ENCODE measurements around the gene COPZ1. TPM values are rescaled to one million over a fixed set of nuclear protein-coding genes. Genes with fewer than 3 reads are reported as not detected.
A peak's percentile ranks its signal among the peaks of the same experiment; 100 is the strongest.

COPZ1 gene
- total and polyA plus RNA-seq, 9 of the 15 experiments (the other 6 are each of a cell fraction or from before 2014, with no cell fraction given): 137 to 487 (median 233) TPM

- 0 out of 2 replicates have a peak, but pooled peaks have one; percentile 4 for TF ChIP-seq ZBTB1 (CRISPR knock-in tag; IDR thresholded peaks at IDR 0.05; ENCODE audit: borderline replicate concordance, low read depth)
- peak; percentile 87 for TF ChIP-seq ETV5 (CRISPR knock-in tag; IDR thresholded peaks at IDR 0.05; ENCODE audit: low read depth)
- TF ChIP-seq RCOR1 (IDR thresholded peaks at IDR 0.05; ENCODE audit: borderline replicate concordance in 1 of 2, low read depth in 2 of 2, low read length in 2 of 2): peak in 1 of 2 experiments; percentile 6; a peak in 1 of 4 replicates
- TF ChIP-seq, protein P1, sequence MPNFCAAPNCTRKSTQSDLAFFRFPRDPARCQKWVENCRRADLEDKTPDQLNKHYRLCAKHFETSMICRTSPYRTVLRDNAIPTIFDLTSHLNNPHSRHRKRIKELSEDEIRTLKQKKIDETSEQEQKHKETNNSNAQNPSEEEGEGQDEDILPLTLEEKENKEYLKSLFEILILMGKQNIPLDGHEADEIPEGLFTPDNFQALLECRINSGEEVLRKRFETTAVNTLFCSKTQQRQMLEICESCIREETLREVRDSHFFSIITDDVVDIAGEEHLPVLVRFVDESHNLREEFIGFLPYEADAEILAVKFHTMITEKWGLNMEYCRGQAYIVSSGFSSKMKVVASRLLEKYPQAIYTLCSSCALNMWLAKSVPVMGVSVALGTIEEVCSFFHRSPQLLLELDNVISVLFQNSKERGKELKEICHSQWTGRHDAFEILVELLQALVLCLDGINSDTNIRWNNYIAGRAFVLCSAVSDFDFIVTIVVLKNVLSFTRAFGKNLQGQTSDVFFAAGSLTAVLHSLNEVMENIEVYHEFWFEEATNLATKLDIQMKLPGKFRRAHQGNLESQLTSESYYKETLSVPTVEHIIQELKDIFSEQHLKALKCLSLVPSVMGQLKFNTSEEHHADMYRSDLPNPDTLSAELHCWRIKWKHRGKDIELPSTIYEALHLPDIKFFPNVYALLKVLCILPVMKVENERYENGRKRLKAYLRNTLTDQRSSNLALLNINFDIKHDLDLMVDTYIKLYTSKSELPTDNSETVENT (CRISPR knock-in tag; IDR thresholded peaks at IDR 0.05): peak; percentile 92
- TF ChIP-seq ZNF740 (CRISPR knock-in tag; IDR thresholded peaks at IDR 0.05): peak; percentile 84; the same call in 1 of the 2 replicates
- peak in 1 of 2 experiments; percentile 81; a peak in 1 of 4 replicates for TF ChIP-seq ZNF740 (tag; IDR thresholded peaks at IDR 0.05)
- TF ChIP-seq HDGF (IDR thresholded peaks at IDR 0.05): 0 out of 2 replicates have a peak, but pooled peaks have one; percentile 16
- 0 out of 2 replicates have a peak, but pooled peaks have one; percentile 22 for TF ChIP-seq PTBP1 (IDR thresholded peaks at IDR 0.05; ENCODE audit: low read depth, low read length)
- no peak for TF ChIP-seq ZNF184 (CRISPR knock-in tag; IDR thresholded peaks at IDR 0.05)
- TF ChIP-seq ESRRA (IDR thresholded peaks at IDR 0.05; ENCODE audit: borderline replicate concordance, low read depth): peak; percentile 82; the same call in 1 of the 2 replicates
- no peak for TF ChIP-seq SIN3B (IDR thresholded peaks at IDR 0.05; ENCODE audit: low read depth)
- peak; percentile 52 for TF ChIP-seq HNRNPL (IDR thresholded peaks at IDR 0.05; ENCODE audit: low read depth, low read length)
- peak; percentile 58 for TF ChIP-seq RBBP5 (IDR thresholded peaks at IDR 0.05; ENCODE audit: borderline replicate concordance, insufficient read depth, low read length, poor library complexity, severe bottlenecking)
- no peak for TF ChIP-seq HNRNPUL1 (IDR thresholded peaks at IDR 0.05; ENCODE audit: low read length)
- TF ChIP-seq POLR2AphosphoS5 (IDR thresholded peaks at IDR 0.05; ENCODE audit: control insufficient read depth, insufficient read depth, low read depth, low read length): peak; percentile 67; the same call in 1 of the 2 replicates
- TF ChIP-seq UBTF (IDR thresholded peaks at IDR 0.05; ENCODE audit: borderline replicate concordance in 1 of 2, low read depth in 2 of 2, low read length in 2 of 2): peak; percentile 93 to 99; a peak in 3 of 4 replicates
- TF ChIP-seq SETDB1 (IDR thresholded peaks at IDR 0.05; ENCODE audit: low read length): no peak
- peak; percentile 41; the same call in 1 of the 2 replicates for TF ChIP-seq JUND (IDR thresholded peaks at IDR 0.05; ENCODE audit: borderline replicate concordance, low read depth, low read length)
- TF ChIP-seq JUND (tag; IDR thresholded peaks at IDR 0.05; ENCODE audit: borderline replicate concordance, low read depth, low read length): no peak; the same call in 2 of the 3 replicates
- TF ChIP-seq, protein P2, sequence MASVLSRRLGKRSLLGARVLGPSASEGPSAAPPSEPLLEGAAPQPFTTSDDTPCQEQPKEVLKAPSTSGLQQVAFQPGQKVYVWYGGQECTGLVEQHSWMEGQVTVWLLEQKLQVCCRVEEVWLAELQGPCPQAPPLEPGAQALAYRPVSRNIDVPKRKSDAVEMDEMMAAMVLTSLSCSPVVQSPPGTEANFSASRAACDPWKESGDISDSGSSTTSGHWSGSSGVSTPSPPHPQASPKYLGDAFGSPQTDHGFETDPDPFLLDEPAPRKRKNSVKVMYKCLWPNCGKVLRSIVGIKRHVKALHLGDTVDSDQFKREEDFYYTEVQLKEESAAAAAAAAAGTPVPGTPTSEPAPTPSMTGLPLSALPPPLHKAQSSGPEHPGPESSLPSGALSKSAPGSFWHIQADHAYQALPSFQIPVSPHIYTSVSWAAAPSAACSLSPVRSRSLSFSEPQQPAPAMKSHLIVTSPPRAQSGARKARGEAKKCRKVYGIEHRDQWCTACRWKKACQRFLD (CRISPR knock-in tag; IDR thresholded peaks at IDR 0.05): peak; percentile 4; the same call in 1 of the 2 replicates
Observed at GRCh38 chr12:54300732-54301427, 24.1 kb upstream of the COPZ1 start, which contains the start of gene NFE2 (continued).
